AG09309 (cell line): ENCODE data around the gene GPN2.

Experiments used
- DNase-seq: peaks from one replicate; pipeline ENCODE4 v3.0.0-alpha.2; 2010; ENCODE audit warnings: low read depth
- H3K4me3 ChIP-seq: 2 replicates; pipeline ENCODE4 v1.5.1; 2011; ENCODE audit warnings: mild to moderate bottlenecking, low read depth, low read length, moderate library complexity; ENCODE audit not compliant: control insufficient read depth
- TF ChIP-seq, protein P1 (sequence below): IDR thresholded peaks from 2 replicates; pipeline ENCODE4 v1.5.1; 2011; ENCODE audit warnings: mild to moderate bottlenecking, low read depth, low read length, inconsistent platforms; ENCODE audit not compliant: insufficient read depth, control insufficient read depth; ENCODE audit errors: missing control alignments

GPN2 gene

DNA sequence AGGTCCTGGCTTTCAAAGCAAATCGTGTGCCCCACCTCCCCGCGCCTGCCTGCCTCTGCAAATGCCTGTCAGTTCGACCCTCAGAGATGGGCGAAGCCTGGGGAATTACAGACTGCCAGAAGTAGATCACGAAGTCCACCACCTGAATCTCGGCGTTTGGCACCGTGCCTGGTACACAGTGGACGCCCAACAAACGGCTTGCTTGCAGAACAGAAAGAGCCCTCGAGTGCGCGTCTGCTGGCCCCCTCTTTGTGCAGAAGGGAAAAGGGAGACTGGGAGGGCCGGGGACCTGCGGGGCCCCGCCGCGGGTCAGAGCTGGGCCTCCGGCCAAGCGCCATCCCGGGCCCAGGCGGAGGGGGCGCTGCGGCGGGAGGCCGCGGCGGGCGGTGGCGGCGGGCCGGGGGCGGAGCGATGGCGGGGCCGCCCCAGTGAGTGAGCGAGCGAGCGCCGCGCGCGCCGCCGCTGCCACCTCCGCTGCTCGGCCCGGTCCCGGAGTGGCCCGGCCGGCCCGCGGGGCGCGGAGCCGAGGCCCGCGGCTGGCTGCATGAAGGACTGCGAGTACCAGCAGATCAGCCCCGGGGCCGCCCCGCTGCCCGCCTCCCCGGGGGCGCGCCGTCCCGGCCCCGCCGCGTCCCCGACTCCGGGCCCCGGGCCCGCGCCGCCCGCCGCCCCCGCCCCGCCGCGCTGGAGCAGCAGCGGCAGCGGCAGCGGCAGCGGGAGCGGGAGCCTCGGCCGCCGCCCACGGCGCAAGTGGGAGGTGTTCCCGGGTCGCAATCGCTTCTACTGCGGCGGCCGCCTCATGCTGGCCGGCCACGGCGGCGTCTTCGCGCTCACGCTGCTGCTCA, 63.6 kb downstream of the GPN2 start, which contains the start of gene ZDHHC18:
TSS of gene ZDHHC18 (plus strand) at position 428 of the 845 bp plus-strand sequence. CDS start at position 545, 117 bp downstream.
- TF ChIP-seq, protein P1, sequence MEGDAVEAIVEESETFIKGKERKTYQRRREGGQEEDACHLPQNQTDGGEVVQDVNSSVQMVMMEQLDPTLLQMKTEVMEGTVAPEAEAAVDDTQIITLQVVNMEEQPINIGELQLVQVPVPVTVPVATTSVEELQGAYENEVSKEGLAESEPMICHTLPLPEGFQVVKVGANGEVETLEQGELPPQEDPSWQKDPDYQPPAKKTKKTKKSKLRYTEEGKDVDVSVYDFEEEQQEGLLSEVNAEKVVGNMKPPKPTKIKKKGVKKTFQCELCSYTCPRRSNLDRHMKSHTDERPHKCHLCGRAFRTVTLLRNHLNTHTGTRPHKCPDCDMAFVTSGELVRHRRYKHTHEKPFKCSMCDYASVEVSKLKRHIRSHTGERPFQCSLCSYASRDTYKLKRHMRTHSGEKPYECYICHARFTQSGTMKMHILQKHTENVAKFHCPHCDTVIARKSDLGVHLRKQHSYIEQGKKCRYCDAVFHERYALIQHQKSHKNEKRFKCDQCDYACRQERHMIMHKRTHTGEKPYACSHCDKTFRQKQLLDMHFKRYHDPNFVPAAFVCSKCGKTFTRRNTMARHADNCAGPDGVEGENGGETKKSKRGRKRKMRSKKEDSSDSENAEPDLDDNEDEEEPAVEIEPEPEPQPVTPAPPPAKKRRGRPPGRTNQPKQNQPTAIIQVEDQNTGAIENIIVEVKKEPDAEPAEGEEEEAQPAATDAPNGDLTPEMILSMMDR = peak; percentile 30
- peak within 1 kb of the TSS; percentile 73 for H3K4me3 ChIP-seq
- DNase-seq = no peak
